ENCODE measurements around the gene C5. TPM values are rescaled to one million over a fixed set of nuclear protein-coding genes. Genes with fewer than 3 reads are reported as not detected.

The C5 gene
- total and polyA plus RNA-seq, 2 donors (not counting 1 experiment from before 2014, with no cell fraction given) = 1.9 to 7.3 TPM

- Histone ChIP-seq H4K20me1 (ENCODE audit: control insufficient read depth, extremely low read depth, insufficient read depth, low read length) (no peaks in the 10 kb centered on the region), H3K9me3 (ENCODE audit: control insufficient read depth, insufficient read depth, low read depth, low read length) (no peaks in the 10 kb centered on the region), H3K79me2 (ENCODE audit: control insufficient read depth, insufficient read depth, low read length) (no peaks in the 10 kb centered on the region), H3K27ac (ENCODE audit: insufficient read depth, low read length) (peak overlapping the region; percentile 77), H3K27me3 (ENCODE audit: control insufficient read depth, insufficient read depth, low read length) (no peaks in the 10 kb centered on the region), H3K36me3 (ENCODE audit: control insufficient read depth, insufficient read depth, low read length) (no peaks in the 10 kb centered on the region), H3K4me3 (replicated peaks in 1 of 4; ENCODE audit: control extremely low read depth in 1 of 4, insufficient read depth in 1 of 4, low read depth in 3 of 4, low read length in 4 of 4) (peak overlapping the region; percentile 9 to 45 (median 36)), H3K4me2 (ENCODE audit: extremely low read depth, insufficient read depth, low read length) (peak overlapping the region; percentile 96), H2AFZ (ENCODE audit: low read length) (peak overlapping the region; percentile 13), H3K9ac (ENCODE audit: insufficient read depth, low read length) (no peak overlapping the region), H3K4me1 (ENCODE audit: control insufficient read depth, extremely low read depth, insufficient read depth, low read length) (peaks cover 33% of the 10 kb centered on the region)
- DNase-seq (ENCODE audit: low read depth in 2 of 2) = peak; percentile 91 to 97
- TF ChIP-seq CTCF (conservative IDR thresholded peaks at IDR 0.05 in 1 of 2, IDR thresholded peaks at IDR 0.05 in 1 of 2; ENCODE audit: low read depth in 1 of 2, low read length in 2 of 2) (peak; percentile 94), EZH2 (IDR thresholded peaks at IDR 0.05; ENCODE audit: low read length, missing control alignments) (no peak)
These were observed 113.9 kb downstream of the C5 start for GRCh38 chr9:120936011-120936763.

GRCh38 chr9:120935383-120935857, 114.7 kb downstream of the C5 start:
- Histone ChIP-seq H3K4me1 (ENCODE audit: control insufficient read depth, extremely low read depth, insufficient read depth, low read length) (peaks cover 34% of the 10 kb centered on the region), H3K9me3 (ENCODE audit: control insufficient read depth, insufficient read depth, low read depth, low read length) (no peaks in the 10 kb centered on the region), H3K4me2 (ENCODE audit: extremely low read depth, insufficient read depth, low read length) (peak overlapping the region; percentile 96), H3K36me3 (ENCODE audit: control insufficient read depth, insufficient read depth, low read length) (no peaks in the 10 kb centered on the region), H3K27me3 (ENCODE audit: control insufficient read depth, insufficient read depth, low read length) (no peaks in the 10 kb centered on the region), H3K9ac (ENCODE audit: insufficient read depth, low read length) (peak overlapping the region; percentile 14), H3K79me2 (ENCODE audit: control insufficient read depth, insufficient read depth, low read length) (no peaks in the 10 kb centered on the region), H3K27ac (ENCODE audit: insufficient read depth, low read length) (peak overlapping the region; percentile 77), H3K4me3 (replicated peaks in 1 of 4; ENCODE audit: control extremely low read depth in 1 of 4, insufficient read depth in 1 of 4, low read depth in 3 of 4, low read length in 4 of 4) (no peak overlapping the region), H4K20me1 (ENCODE audit: control insufficient read depth, extremely low read depth, insufficient read depth, low read length) (no peaks in the 10 kb centered on the region), H2AFZ (ENCODE audit: low read length) (peak overlapping the region; percentile 22)
- TF ChIP-seq EZH2 (IDR thresholded peaks at IDR 0.05; ENCODE audit: low read length, missing control alignments) (no peak), CTCF (conservative IDR thresholded peaks at IDR 0.05 in 1 of 2, IDR thresholded peaks at IDR 0.05 in 1 of 2; ENCODE audit: low read depth in 1 of 2, low read length in 2 of 2) (no peak)
- peak; percentile 86 to 95 for DNase-seq (ENCODE audit: low read depth in 2 of 2)

GRCh38 chr9:120934281-120934680, 115.8 kb downstream of the C5 start:
- no peak for DNase-seq (ENCODE audit: low read depth in 2 of 2)
- no peaks in the 10 kb centered on the region for H3K9me3 ChIP-seq (ENCODE audit: control insufficient read depth, insufficient read depth, low read depth, low read length)
- H3K79me2 ChIP-seq (ENCODE audit: control insufficient read depth, insufficient read depth, low read length) = no peaks in the 10 kb centered on the region
- no peaks in the 10 kb centered on the region for H3K27me3 ChIP-seq (ENCODE audit: control insufficient read depth, insufficient read depth, low read length)
- H3K9ac ChIP-seq (ENCODE audit: insufficient read depth, low read length) = no peak overlapping the region
- TF ChIP-seq CTCF (conservative IDR thresholded peaks at IDR 0.05 in 1 of 2, IDR thresholded peaks at IDR 0.05 in 1 of 2; ENCODE audit: low read depth in 1 of 2, low read length in 2 of 2) (no peak), EZH2 (IDR thresholded peaks at IDR 0.05; ENCODE audit: low read length, missing control alignments) (no peak)
- H3K4me2 ChIP-seq (ENCODE audit: extremely low read depth, insufficient read depth, low read length) = no peak overlapping the region
- H3K4me1 ChIP-seq (ENCODE audit: control insufficient read depth, extremely low read depth, insufficient read depth, low read length) = peaks cover 35% of the 10 kb centered on the region
- H2AFZ ChIP-seq (ENCODE audit: low read length) = no peak overlapping the region
- H3K36me3 ChIP-seq (ENCODE audit: control insufficient read depth, insufficient read depth, low read length) = no peaks in the 10 kb centered on the region
- H3K4me3 ChIP-seq (replicated peaks in 1 of 4; ENCODE audit: control extremely low read depth in 1 of 4, insufficient read depth in 1 of 4, low read depth in 3 of 4, low read length in 4 of 4) = no peak overlapping the region
- H4K20me1 ChIP-seq (ENCODE audit: control insufficient read depth, extremely low read depth, insufficient read depth, low read length) = no peaks in the 10 kb centered on the region
- H3K27ac ChIP-seq (ENCODE audit: insufficient read depth, low read length) = no peak overlapping the region

Data from fibroblast of lung (primary cell).